Suprapubic skin (tissue), 3 donors: ENCODE data around the gene CCNDBP1.

ENCODE experiments used
- POLR2A ChIP-seq, 2 donors: fragments of 450-650 bp; IDR thresholded peaks; one replicate each; pipeline ENCODE4 v1.6.1; 2017; ENCODE audit warnings: antibody characterized with exemption in 2 of 2, mild to moderate bottlenecking in 2 of 2, moderate library complexity in 2 of 2
- TF ChIP-seq, protein P1 (sequence below), 2 donors: fragments of 200-600 bp in 1 of 2; fragments of 450-650 bp in 1 of 2; sonication (generic) in 1 of 2; IDR thresholded peaks; one replicate each; pipeline ENCODE4 v1.5.1; 2016 to 2019; ENCODE audit warnings: antibody characterized with exemption in 2 of 2, mild to moderate bottlenecking in 1 of 2, moderate library complexity in 1 of 2

GRCh38 chr15:43238671-43239131 is 53.5 kb downstream of the CCNDBP1 start:
- TF ChIP-seq, protein P1, sequence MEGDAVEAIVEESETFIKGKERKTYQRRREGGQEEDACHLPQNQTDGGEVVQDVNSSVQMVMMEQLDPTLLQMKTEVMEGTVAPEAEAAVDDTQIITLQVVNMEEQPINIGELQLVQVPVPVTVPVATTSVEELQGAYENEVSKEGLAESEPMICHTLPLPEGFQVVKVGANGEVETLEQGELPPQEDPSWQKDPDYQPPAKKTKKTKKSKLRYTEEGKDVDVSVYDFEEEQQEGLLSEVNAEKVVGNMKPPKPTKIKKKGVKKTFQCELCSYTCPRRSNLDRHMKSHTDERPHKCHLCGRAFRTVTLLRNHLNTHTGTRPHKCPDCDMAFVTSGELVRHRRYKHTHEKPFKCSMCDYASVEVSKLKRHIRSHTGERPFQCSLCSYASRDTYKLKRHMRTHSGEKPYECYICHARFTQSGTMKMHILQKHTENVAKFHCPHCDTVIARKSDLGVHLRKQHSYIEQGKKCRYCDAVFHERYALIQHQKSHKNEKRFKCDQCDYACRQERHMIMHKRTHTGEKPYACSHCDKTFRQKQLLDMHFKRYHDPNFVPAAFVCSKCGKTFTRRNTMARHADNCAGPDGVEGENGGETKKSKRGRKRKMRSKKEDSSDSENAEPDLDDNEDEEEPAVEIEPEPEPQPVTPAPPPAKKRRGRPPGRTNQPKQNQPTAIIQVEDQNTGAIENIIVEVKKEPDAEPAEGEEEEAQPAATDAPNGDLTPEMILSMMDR (IDR thresholded peaks at IDR 0.05), result no peak
- TF ChIP-seq POLR2A (IDR thresholded peaks at IDR 0.05), result no peak
